Neural progenitor cell (in vitro differentiated cells): ENCODE measurements around the gene ATP7B.

Experiments
- EZH2 ChIP-seq: fragments of 200-600 bp; sonication (generic); IDR thresholded peaks from 2 replicates; pipeline ENCODE4 v1.6.1; 2017; ENCODE audit warnings: antibody characterized with exemption, mild to moderate bottlenecking, moderate library complexity
- TF ChIP-seq, protein P1 (sequence below): fragments of 200-600 bp; sonication (generic); IDR thresholded peaks from 2 replicates; pipeline ENCODE4 v1.5.1; 2017; ENCODE audit warnings: antibody characterized with exemption, mild to moderate bottlenecking

- TF ChIP-seq, protein P1, sequence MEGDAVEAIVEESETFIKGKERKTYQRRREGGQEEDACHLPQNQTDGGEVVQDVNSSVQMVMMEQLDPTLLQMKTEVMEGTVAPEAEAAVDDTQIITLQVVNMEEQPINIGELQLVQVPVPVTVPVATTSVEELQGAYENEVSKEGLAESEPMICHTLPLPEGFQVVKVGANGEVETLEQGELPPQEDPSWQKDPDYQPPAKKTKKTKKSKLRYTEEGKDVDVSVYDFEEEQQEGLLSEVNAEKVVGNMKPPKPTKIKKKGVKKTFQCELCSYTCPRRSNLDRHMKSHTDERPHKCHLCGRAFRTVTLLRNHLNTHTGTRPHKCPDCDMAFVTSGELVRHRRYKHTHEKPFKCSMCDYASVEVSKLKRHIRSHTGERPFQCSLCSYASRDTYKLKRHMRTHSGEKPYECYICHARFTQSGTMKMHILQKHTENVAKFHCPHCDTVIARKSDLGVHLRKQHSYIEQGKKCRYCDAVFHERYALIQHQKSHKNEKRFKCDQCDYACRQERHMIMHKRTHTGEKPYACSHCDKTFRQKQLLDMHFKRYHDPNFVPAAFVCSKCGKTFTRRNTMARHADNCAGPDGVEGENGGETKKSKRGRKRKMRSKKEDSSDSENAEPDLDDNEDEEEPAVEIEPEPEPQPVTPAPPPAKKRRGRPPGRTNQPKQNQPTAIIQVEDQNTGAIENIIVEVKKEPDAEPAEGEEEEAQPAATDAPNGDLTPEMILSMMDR: no peak
- TF ChIP-seq EZH2: no peak
Measured at GRCh38 chr13:52005841-52006522, 5.3 kb downstream of the ATP7B start.
